Transverse colon (tissue), 4 donors: ENCODE results near the gene DCANP1. TPM values are rescaled to one million over a fixed set of nuclear protein-coding genes. Genes with fewer than 3 reads are reported as not detected.

Experiments
- DNase-seq: peaks from one replicate; pipeline ENCODE4 v3.0.0-alpha.2; 2019
- H3K27ac ChIP-seq, 4 donors: fragments of 200-600 bp; sonication (generic); 2 replicates each; pipeline ENCODE4 v1.5.1; 2016 to 2018; ENCODE audit warnings: inconsistent platforms in 4 of 4
- H3K27me3 ChIP-seq: fragments of 200-600 bp; sonication (generic); 2 replicates; pipeline ENCODE4 v1.5.1; 2017; ENCODE audit warnings: inconsistent platforms
- H3K36me3 ChIP-seq, 4 donors: fragments of 200-600 bp; sonication (generic); 2 replicates each; pipeline ENCODE4 v1.5.1; 2017 to 2019; ENCODE audit warnings: inconsistent platforms in 4 of 4
- H3K4me1 ChIP-seq, 4 donors: fragments of 200-600 bp; sonication (generic); 2 replicates each; pipeline ENCODE4 v1.5.1; 2017 to 2020; ENCODE audit warnings: inconsistent platforms in 4 of 4
- H3K4me3 ChIP-seq, 4 donors: fragments of 200-600 bp; sonication (generic); 1 replicate in 1 of 4; 2 replicates in 3 of 4; pipeline versions ENCODE4 v1.5.1 to v1.6.1; 2017 to 2019; ENCODE audit warnings: inconsistent platforms in 4 of 4
- H3K9me3 ChIP-seq, 2 donors: fragments of 200-600 bp; sonication (generic); 2 replicates each; pipeline ENCODE4 v1.5.1; 2017 to 2019; ENCODE audit warnings: inconsistent platforms in 2 of 2
- CTCF ChIP-seq, 5 experiments: fragments of 200-600 bp in 3 of 5; fragments of 450-650 bp in 2 of 5; sonication (generic) in 3 of 5; IDR thresholded peaks; 1 replicate in 2 of 5; 2 replicates in 3 of 5; pipeline ENCODE4 v1.5.1; 2016 to 2017; ENCODE audit warnings: antibody characterized with exemption in 5 of 5, inconsistent platforms in 3 of 5, mild to moderate bottlenecking in 2 of 5, moderate library complexity in 1 of 5
- EP300 ChIP-seq: sonication (generic); formaldehyde crosslinking; IDR thresholded peaks from one replicate; pipeline ENCODE4 v1.6.1; 2017; ENCODE audit warnings: antibody characterized with exemption, low read depth
- POLR2A ChIP-seq: fragments of 450-650 bp; IDR thresholded peaks from one replicate; pipeline ENCODE4 v1.6.1; 2016; ENCODE audit warnings: antibody characterized with exemption, mild to moderate bottlenecking, moderate library complexity
- POLR2AphosphoS5 ChIP-seq, 3 donors: sonication (generic); formaldehyde crosslinking; IDR thresholded peaks; one replicate each; pipeline ENCODE4 v1.6.1; 2016; ENCODE audit warnings: antibody characterized with exemption in 3 of 3
- WGBS, 2 donors: methylation state at CpG; one replicate each; pipeline ENCODE4 v1.1.5; 2018; ENCODE audit warnings: low coverage in 1 of 2; 5-methylcytosine and 5-hydroxymethylcytosine counted together
- in situ Hi-C, 4 donors: fragments of 200-750 bp; cut with MboI; loops; one replicate each; pipeline versions ENCODE4 v1.15.0 to v1.15.1; 2017; ENCODE audit warnings: low sequenced_read_pairs in 3 of 4, low pct_ligation_motif_present in 1 of 4, low pct_unique_long_range_greater_than_20kb in 1 of 4
- intact Hi-C: fragments of 100-400 bp; cut with DNase I; formaldehyde crosslinking; loops from one replicate; pipeline ENCODE4 v1.15.1; 2023; ENCODE audit warnings: low total_unique reads
- total RNA-seq, 4 donors: library from RNA; depleted of rRNA; stranded (reverse); fragments of >200 nt; gene quantifications; one replicate each; pipeline ENCODE4 v1.1.0, GENCODE V29; 2016

DCANP1 gene
- total RNA-seq, 4 donors from 2014 or later: 0.95 TPM; not detected in 3

- in situ Hi-C loops: no loop called here
- H3K9me3 ChIP-seq: no peaks in the 10 kb centered on the region
- peaks cover 19 to 58% (median 47%) of the 10 kb centered on the region in 4 donors for H3K4me1 ChIP-seq
- intact Hi-C loops: loop anchor here (5.0 kb wide), 1 partner anchor 41 kb away; no protein-coding TSS in a partner anchor
- WGBS, 2 donors: 0% methylated on average over 41 of the region's 43 CpGs; no CpG with 5 or more reads in 1 of the 2 donors
- peak overlapping the region; percentile 95 to 99 (median 98) for H3K4me3 ChIP-seq
- TF ChIP-seq POLR2AphosphoS5 (IDR thresholded peaks at IDR 0.05): peak in 2 of 3 donors; percentile 17 to 48
- no peak for TF ChIP-seq POLR2A
- H3K27me3 ChIP-seq: no peaks in the 10 kb centered on the region
- no peaks in the 10 kb centered on the region for H3K36me3 ChIP-seq
- peak; percentile 77 for DNase-seq
- peak overlapping the region; percentile 88 to 95 (median 92) for H3K27ac ChIP-seq
These were observed 48.8 kb downstream of the DCANP1 start for GRCh38 chr5:135398160-135398854.

- intact Hi-C loops: loop anchor here (5.0 kb wide), 1 partner anchor 40 kb away; no protein-coding TSS in a partner anchor
- in situ Hi-C loops: no loop called here
- no peaks in the 10 kb centered on the region for H3K9me3 ChIP-seq
- TF ChIP-seq CTCF (IDR thresholded peaks at IDR 0.05) (no peak), POLR2AphosphoS5 (IDR thresholded peaks at IDR 0.05) (no peak), EP300 (no peak), POLR2A (no peak)
- H3K4me1 ChIP-seq: peaks cover 21 to 68% (median 54%) of the 10 kb centered on the region in 4 donors
- no peaks in the 10 kb centered on the region for H3K27me3 ChIP-seq
- DNase-seq: no peak
- H3K36me3 ChIP-seq: no peaks in the 10 kb centered on the region
- no peak overlapping the region for H3K4me3 ChIP-seq
- WGBS, 2 donors: 84% methylated on average over 5 of the region's 5 CpGs; no CpG with 5 or more reads in 1 of the 2 donors
- peak overlapping the region in 1 of 4 donors; percentile 95 for H3K27ac ChIP-seq
These were observed 50.1 kb downstream of the DCANP1 start for GRCh38 chr5:135397084-135397483.

- Histone ChIP-seq H3K36me3 (no peaks in the 10 kb centered on the region), H3K4me1 (peaks cover 21 to 73% (median 55%) of the 10 kb centered on the region in 4 donors), H3K27ac (peak overlapping the region in 1 of 4 donors; percentile 41), H3K27me3 (no peaks in the 10 kb centered on the region), H3K4me3 (no peak overlapping the region), H3K9me3 (no peaks in the 10 kb centered on the region)
- TF ChIP-seq CTCF (IDR thresholded peaks at IDR 0.05) (no peak), EP300 (no peak), POLR2A (no peak), POLR2AphosphoS5 (IDR thresholded peaks at IDR 0.05) (no peak)
- intact Hi-C loops (loop anchor here (5.0 kb wide), 1 partner anchor 39 kb away; no protein-coding TSS in a partner anchor), in situ Hi-C loops (no loop called here)
- no peak for DNase-seq
- 68 to 83% methylated on average over 2 to 4 of the region's 4 CpGs for WGBS, 2 donors
These were observed 50.6 kb downstream of the DCANP1 start for GRCh38 chr5:135396459-135397055.

- peaks cover 19 to 80% (median 57%) of the 10 kb centered on the region in 4 donors for H3K4me1 ChIP-seq
- no peaks in the 10 kb centered on the region for H3K27me3 ChIP-seq
- intact Hi-C loops: loop anchor here (5.0 kb wide), 1 partner anchor 39 kb away; no protein-coding TSS in a partner anchor
- WGBS, 2 donors: 63 to 67% methylated on average over 1 to 4 of the region's 4 CpGs
- no peak overlapping the region for H3K4me3 ChIP-seq
- in situ Hi-C loops: no loop called here
- peak overlapping the region in 1 of 4 donors; percentile 41 for H3K27ac ChIP-seq
- no peak for TF ChIP-seq EP300
- no peak for TF ChIP-seq POLR2AphosphoS5 (IDR thresholded peaks at IDR 0.05)
- TF ChIP-seq POLR2A: no peak
- TF ChIP-seq CTCF (IDR thresholded peaks at IDR 0.05): no peak
- H3K9me3 ChIP-seq: no peaks in the 10 kb centered on the region
- H3K36me3 ChIP-seq: no peaks in the 10 kb centered on the region
- no peak for DNase-seq
These were observed 51.3 kb downstream of the DCANP1 start for GRCh38 chr5:135395866-135396265.
